ENCODE measurements around the gene MAPK14. TPM values are rescaled to one million over a fixed set of nuclear protein-coding genes. Genes with fewer than 3 reads are reported as not detected.
"Not testable (repeated sequence)": the region's sequence is repeated elsewhere in the genome, so short reads cannot be mapped to it uniquely, and the experiment has no call there.

MAPK14 gene
- 10 to 100 TPM; 25.0 to 38.1 (median 29.4) TPM for total RNA-seq
- 10 to 100 TPM in 1 of 2 donors, 1 to 10 TPM in 1; 9.2 to 18.2 TPM for polyA plus RNA-seq
- long read RNA-seq, donor 1, full-length matches to known transcripts, result 27 of 47 reads
- long read RNA-seq, donor 1, partial matches to known transcripts, result 19 of 47 reads
- long read RNA-seq, donor 1, other reads (novel, unspliced or antisense), result 1 of 47 reads
- long read RNA-seq, donor 2, full-length matches to known transcripts, result 38 of 53 reads
- long read RNA-seq, donor 2, partial matches to known transcripts, result 7 of 53 reads
- long read RNA-seq, donor 2, other reads (novel, unspliced or antisense), result 8 of 53 reads
- long read RNA-seq, donor 3, transcript MAPK14-201 (12 exons, 3,779 nt), result major isoform, 7 of 47 reads
- long read RNA-seq, donor 3, partial matches to known transcripts, result 36 of 47 reads
- long read RNA-seq, donor 3, other reads (novel, unspliced or antisense), result 4 of 47 reads

DNA sequence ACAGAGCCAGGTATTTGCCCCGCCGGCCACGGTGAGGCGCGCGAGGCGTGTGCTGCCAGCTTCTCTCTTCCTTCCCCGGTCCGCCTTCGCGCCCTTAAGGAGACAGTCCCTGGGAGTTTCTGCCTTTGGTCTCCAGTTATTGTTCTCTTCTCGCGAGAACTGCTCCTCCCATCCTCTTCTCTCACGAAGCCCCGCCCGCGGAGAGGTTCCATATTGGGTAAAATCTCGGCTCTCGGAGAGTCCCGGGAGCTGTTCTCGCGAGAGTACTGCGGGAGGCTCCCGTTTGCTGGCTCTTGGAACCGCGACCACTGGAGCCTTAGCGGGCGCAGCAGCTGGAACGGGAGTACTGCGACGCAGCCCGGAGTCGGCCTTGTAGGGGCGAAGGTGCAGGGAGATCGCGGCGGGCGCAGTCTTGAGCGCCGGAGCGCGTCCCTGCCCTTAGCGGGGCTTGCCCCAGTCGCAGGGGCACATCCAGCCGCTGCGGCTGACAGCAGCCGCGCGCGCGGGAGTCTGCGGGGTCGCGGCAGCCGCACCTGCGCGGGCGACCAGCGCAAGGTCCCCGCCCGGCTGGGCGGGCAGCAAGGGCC is at the start of gene MAPK14:
MAPK14 (plus strand) TSS at position 308 of the 587 bp plus-strand sequence. CDS start 350 bp downstream, outside the sequence.
- H3K4me1 ChIP-seq, result peaks cover 5 to 49% (median 29%) of the 10 kb centered on the region in 9 donors
- TF ChIP-seq, protein P1, sequence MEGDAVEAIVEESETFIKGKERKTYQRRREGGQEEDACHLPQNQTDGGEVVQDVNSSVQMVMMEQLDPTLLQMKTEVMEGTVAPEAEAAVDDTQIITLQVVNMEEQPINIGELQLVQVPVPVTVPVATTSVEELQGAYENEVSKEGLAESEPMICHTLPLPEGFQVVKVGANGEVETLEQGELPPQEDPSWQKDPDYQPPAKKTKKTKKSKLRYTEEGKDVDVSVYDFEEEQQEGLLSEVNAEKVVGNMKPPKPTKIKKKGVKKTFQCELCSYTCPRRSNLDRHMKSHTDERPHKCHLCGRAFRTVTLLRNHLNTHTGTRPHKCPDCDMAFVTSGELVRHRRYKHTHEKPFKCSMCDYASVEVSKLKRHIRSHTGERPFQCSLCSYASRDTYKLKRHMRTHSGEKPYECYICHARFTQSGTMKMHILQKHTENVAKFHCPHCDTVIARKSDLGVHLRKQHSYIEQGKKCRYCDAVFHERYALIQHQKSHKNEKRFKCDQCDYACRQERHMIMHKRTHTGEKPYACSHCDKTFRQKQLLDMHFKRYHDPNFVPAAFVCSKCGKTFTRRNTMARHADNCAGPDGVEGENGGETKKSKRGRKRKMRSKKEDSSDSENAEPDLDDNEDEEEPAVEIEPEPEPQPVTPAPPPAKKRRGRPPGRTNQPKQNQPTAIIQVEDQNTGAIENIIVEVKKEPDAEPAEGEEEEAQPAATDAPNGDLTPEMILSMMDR (IDR thresholded peaks at IDR 0.05), result peak; percentile 86 to 98 (median 91)
- ATAC-seq (peak; percentile 96 to 98 (median 96)), DNase-seq (peak; percentile 99 to 100)
- 0 to 1% methylated on average over 60 to 62 of the region's 62 CpGs for WGBS, 2 donors
- H3K27me3 ChIP-seq, result peaks cover 0 to 21% (median 18%) of the 10 kb centered on the region in 7 donors
- no peaks in the 10 kb centered on the region for H3K36me3 ChIP-seq
- no peaks in the 10 kb centered on the region for H3K9me3 ChIP-seq
- peak within 1 kb of the TSS; percentile 82 to 100 (median 96) for H3K4me3 ChIP-seq
- H3K27ac ChIP-seq, result peak within 1 kb of the TSS; percentile 84 to 96 (median 94)
- intact Hi-C loops (cut with DNase I), result loop anchor here in 9 of 10 donors (1.0 to 10.0 kb wide), 7 partner anchors 67 to 337 kb away; partner anchors contain the start of gene BRPF3 (in 6 of the 9)

DNA sequence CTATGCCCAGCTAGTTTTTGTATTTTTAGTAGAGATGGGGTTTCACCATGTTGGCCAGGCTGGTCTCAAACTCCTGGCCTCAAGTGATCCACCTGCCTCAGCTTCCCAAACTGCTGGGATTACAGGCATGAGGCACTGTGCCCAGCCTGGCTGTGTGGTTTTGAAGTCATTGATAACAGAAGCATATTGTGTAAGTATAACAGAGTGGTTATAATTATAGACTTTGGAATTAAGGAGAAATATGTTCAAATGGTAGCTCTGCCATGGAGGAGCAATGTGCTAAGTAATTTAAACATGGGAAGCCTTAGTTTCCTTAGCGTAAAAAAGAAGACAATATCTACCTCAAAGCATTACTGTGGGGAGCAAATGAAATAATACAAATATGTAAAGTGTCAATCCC is 47.5 kb upstream of the MAPK14 start:
- ATAC-seq; DNase-seq; H3K9me3 ChIP-seq; H3K36me3 ChIP-seq; intact Hi-C loops (cut with DNase I); H3K27ac ChIP-seq; H3K4me1 ChIP-seq; H3K4me3 ChIP-seq: not testable (repeated sequence)
- H3K27me3 ChIP-seq, result peaks cover 0 to 16% (median 0%) of the 10 kb centered on the region in 7 donors
- WGBS, 2 donors, result 93 to 98% methylated on average over 1 of the region's 1 CpG

DNA sequence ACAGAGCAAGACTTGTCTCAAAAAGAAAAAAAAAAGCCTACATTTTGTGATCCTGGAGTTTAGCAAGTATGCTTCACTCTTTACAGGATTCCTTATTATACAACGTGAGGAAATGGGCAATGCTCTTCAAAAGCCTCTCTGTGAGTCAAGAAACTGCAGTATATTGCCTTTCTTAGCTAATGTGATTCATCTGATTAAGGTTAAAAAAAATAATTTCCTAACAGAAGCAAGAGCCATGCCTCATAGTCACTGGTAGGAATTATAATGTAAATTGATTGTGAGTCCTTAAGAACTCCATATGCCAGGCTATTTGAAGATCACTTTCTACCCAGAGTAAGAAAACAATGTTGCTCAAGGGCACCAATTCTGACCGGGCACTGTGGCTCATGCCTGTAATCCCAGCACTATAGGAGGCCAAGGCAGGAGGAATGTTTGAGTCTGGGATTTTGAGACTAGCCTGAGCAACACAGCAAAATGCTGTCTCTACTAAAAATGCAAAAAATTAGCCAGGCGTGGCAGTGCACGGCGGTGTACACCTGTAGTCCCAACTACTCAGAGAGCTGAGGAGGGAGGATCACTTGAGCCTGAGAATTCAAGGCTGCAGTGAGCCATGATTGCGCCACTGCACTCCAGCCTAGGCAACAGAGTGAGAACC is 46.5 kb upstream of the MAPK14 start:
- WGBS, 2 donors, result 89 to 93% methylated on average over 6 of the region's 6 CpGs
- no peaks in the 10 kb centered on the region for H3K4me1 ChIP-seq
- no peaks in the 10 kb centered on the region for H3K36me3 ChIP-seq
- peaks cover 0 to 16% (median 0%) of the 10 kb centered on the region in 7 donors for H3K27me3 ChIP-seq
- TF ChIP-seq, protein P1 (IDR thresholded peaks at IDR 0.05), result no peak
- H3K27ac ChIP-seq, result no peak overlapping the region
- H3K4me3 ChIP-seq, result no peak overlapping the region
- intact Hi-C loops (cut with DNase I), result no loop called here
- ATAC-seq (no peak), DNase-seq (no peak)
- H3K9me3 ChIP-seq, result no peaks in the 10 kb centered on the region

DNA sequence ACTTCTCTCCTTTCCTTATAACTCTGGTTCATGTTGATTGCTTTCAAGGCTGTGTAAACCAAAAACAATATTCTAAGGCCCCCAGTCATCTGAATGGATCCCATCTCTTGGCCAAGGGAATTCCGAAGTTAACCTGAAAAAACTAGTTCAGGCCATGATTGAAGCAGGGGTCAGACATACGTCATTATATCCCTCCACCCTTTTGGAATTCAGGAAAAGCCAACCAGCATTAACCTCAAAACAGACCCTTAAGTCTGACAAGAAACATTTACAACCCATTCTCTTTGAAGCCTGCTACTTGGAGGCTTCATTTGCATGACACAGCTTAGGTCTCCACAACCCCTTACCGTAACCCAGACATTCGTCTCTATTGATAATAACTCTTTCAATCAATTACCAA is 42.9 kb upstream of the MAPK14 start:
- ATAC-seq, result no peak
- no peak overlapping the region for H3K27ac ChIP-seq
- no peak overlapping the region for H3K4me3 ChIP-seq
- H3K27me3 ChIP-seq, result peaks cover 0 to 16% (median 0%) of the 10 kb centered on the region in 7 donors
- no peak for DNase-seq
- no peaks in the 10 kb centered on the region for H3K9me3 ChIP-seq
- TF ChIP-seq, protein P1 (IDR thresholded peaks at IDR 0.05), result no peak
- intact Hi-C loops (cut with DNase I), result no loop called here
- no peaks in the 10 kb centered on the region for H3K36me3 ChIP-seq
- H3K4me1 ChIP-seq, result no peaks in the 10 kb centered on the region
- WGBS, 2 donors, result 62 to 73% methylated on average over 4 of the region's 4 CpGs

DNA sequence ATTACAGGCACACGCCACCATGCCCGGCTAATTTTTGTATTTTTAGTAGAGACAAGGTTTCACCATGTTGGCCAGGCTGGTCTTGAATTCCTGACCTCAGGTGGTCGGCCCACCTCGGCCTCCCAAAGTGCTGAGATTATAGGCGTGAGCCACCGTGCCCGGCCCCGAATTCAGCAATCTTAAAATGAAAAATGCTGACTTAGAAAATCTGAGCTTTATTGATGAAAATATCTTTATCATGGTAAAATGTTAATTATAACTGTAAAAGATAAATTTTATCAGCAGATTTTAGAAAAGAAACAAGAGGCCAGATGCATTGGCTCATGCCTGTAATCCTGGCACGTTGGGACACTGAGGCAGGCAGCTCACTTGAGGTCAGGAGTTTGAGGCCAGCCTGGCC is 39.6 kb upstream of the MAPK14 start:
- intact Hi-C loops (cut with DNase I); H3K9me3 ChIP-seq; H3K36me3 ChIP-seq; ATAC-seq; H3K4me3 ChIP-seq; DNase-seq; H3K4me1 ChIP-seq; H3K27ac ChIP-seq: not testable (repeated sequence)
- peaks cover 0 to 17% (median 0%) of the 10 kb centered on the region in 7 donors for H3K27me3 ChIP-seq
- 84 to 94% methylated on average over 9 of the region's 9 CpGs for WGBS, 2 donors
